Epithelial cell of esophagus (primary cell): ENCODE measurements around the gene CIRBP.

Experiments
- DNase-seq: peaks from one replicate; pipeline ENCODE4 v3.0.0; 2010; ENCODE audit warnings: low read depth
- H3K4me3 ChIP-seq: 2 replicates; pipeline ENCODE4 v1.5.1; 2011; ENCODE audit warnings: mild to moderate bottlenecking, low read length, control low read depth
- CTCF ChIP-seq: IDR thresholded peaks from 2 replicates; pipeline ENCODE4 v1.5.1; 2011; ENCODE audit warnings: low read depth, mild to moderate bottlenecking, low read length, control low read depth, inconsistent platforms; ENCODE audit not compliant: insufficient read depth; ENCODE audit errors: missing control alignments

CIRBP gene

GRCh38 chr19:1272423-1273262, 3.5 kb downstream of the CIRBP start:
- TF ChIP-seq CTCF = no peak
- DNase-seq = no peak
- no peak overlapping the region for H3K4me3 ChIP-seq

- DNase-seq = no peak
- H3K4me3 ChIP-seq = no peak overlapping the region
- TF ChIP-seq CTCF = no peak
Observed at GRCh38 chr19:1273263-1274041, 4.3 kb downstream of the CIRBP start.

- DNase-seq = no peak
- H3K4me3 ChIP-seq = peak overlapping the region; percentile 49
- TF ChIP-seq CTCF = peak; percentile 10
Observed at GRCh38 chr19:1274081-1274851, 5.1 kb downstream of the CIRBP start.

DNA sequence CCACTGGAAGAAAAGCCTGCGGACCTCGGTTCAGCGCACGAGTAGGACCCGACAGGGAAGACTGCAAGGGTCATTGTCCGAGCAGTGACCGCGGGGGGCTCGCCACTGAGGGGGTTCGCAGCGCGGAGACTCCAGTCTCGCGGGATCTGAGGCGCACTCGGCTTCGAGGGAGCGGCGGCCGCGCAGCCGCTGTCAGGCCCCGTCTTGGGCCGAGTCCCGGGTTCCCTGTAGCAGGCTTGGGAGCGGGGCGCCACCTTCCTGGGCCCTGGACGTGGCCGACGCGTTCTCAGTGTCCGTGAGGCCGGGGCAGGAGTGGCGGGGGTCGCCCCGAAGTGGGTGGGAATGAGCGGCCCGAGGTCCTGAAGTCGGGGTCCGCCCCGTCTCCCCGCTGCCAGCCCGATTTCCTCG, 5.7 kb downstream of the CIRBP start:
- TF ChIP-seq CTCF = no peak
- no peak for DNase-seq
- peak overlapping the region; percentile 49 for H3K4me3 ChIP-seq

DNA sequence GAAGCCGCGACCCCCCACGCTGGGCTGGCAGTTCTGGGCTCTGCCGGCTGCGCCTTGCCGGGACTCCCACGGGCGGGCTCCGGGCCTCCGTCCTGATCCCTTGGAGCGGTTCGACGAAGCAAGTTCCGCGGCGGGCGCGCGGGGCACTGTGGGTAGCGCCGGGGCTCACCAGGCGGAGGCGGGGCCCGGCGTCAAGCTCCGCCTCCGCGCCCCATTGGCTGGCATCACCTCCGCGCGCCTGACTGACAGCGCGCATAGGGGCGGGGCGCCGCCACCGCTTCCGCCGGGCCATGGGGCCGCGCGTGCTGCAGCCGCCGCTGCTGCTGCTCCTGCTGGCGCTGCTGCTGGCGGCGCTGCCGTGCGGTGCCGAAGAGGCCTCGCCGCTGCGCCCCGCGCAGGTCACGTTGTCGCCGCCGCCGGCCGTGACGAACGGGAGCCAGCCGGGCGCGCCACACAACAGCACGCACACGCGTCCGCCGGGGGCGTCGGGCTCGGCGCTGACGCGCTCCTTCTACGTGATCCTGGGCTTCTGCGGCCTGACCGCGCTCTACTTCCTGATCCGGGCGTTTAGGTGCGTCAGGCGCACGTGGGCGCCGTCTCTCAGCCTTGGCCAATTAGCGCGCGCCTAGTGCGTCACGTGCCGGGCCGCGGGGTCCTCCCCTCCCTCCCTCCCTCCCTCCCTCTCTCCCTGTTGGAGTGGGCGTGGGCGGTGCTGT, 6.3 kb downstream of the CIRBP start, which contains the start of gene FAM174C:
Gene FAM174C (plus strand): TSS at position 271 of the 716 bp plus-strand sequence. CDS start 20 bp downstream, at position 291.
- H3K4me3 ChIP-seq = peak within 1 kb of the TSS; percentile 74
- peak; percentile 98 for DNase-seq
- no peak for TF ChIP-seq CTCF

- H3K4me3 ChIP-seq = peak overlapping the region; percentile 74
- DNase-seq = no peak
- no peak for TF ChIP-seq CTCF
Observed at GRCh38 chr19:1275976-1276627, 7.0 kb downstream of the CIRBP start.
